ENCODE measurements around the gene DAGLA. TPM values are rescaled to one million over a fixed set of nuclear protein-coding genes. Genes with fewer than 3 reads are reported as not detected.
A peak's percentile ranks its signal among the peaks of the same experiment; 100 is the strongest.

The DAGLA gene
- total and polyA plus RNA-seq, 2 of the 13 experiments (the other 11 are each of a cell fraction or from before 2014, with no cell fraction given) = 2.6 to 3.9 TPM

GRCh38 chr11:61766353-61766841 lies 86.2 kb downstream of the DAGLA start:
- no peak for DNase-seq (ENCODE audit: low spot score)
- no peak for FAIRE-seq
- H3K27ac ChIP-seq (ENCODE audit: extremely low read length, insufficient read depth, low read length) = peak overlapping the region; percentile 39
- no peak overlapping the region for H3K4me2 ChIP-seq (ENCODE audit: low read depth, low read length)
- WGBS (ENCODE audit: low lambda C conversion rate) = 84% methylated on average over 8 of the region's 13 CpGs
- CTCF ChIA-PET (ENCODE audit: low intra/inter-chr PET ratio, low total read pairs) = interaction anchor here (0.9 kb wide), 1 partner anchor 15 kb away, joined by 3 read pairs; no protein-coding TSS in a partner anchor
- 0 out of 2 replicates have a peak, but pooled peaks cover under 1% of the 10 kb centered on the region for H4K20me1 ChIP-seq (ENCODE audit: insufficient read depth, low read length)
- intact Hi-C loops (cut with micrococcal nuclease; ENCODE audit: unreplicated experiment) = no loop called here
- no peak overlapping the region for H2AFZ ChIP-seq (ENCODE audit: low read length)
- H3K9ac ChIP-seq (ENCODE audit: insufficient read depth, low read depth, low read length) = no peak overlapping the region
- in situ Hi-C loops (cut with HindIII; ENCODE audit: extremely low pct_ligation_motif_present, low pct_unique_long_range_greater_than_20kb) = no loop called here
- H3K4me1 ChIP-seq (ENCODE audit: insufficient read depth, low read length) = peaks cover 66% of the 10 kb centered on the region
- POLR2A ChIA-PET = interaction anchor here (1.1 to 5.5 kb wide), 2 partner anchors 10 to 157 kb away, joined by 3 to 92 read pairs; no protein-coding TSS in a partner anchor
- peaks cover 4% of the 10 kb centered on the region for H3K79me2 ChIP-seq (ENCODE audit: insufficient read depth, low read length)
- H3K27me3 ChIP-seq (ENCODE audit: control insufficient read depth in 1 of 2, insufficient read depth in 2 of 2, low read length in 2 of 2) = no peaks in the 10 kb centered on the region
- no peak overlapping the region for H3K4me3 ChIP-seq (replicated peaks in 1 of 3; ENCODE audit: insufficient read depth in 1 of 3, low read depth in 2 of 3, low read length in 3 of 3)
- no peaks in the 10 kb centered on the region for H3K9me3 ChIP-seq (ENCODE audit: low read length)
- no peak for ATAC-seq
- no TSS peak for BruUV-seq (replicated peaks)
- no peaks in the 10 kb centered on the region; a peak in 2 of 5 replicates for H3K36me3 ChIP-seq (replicated peaks in 1 of 2; ENCODE audit: control insufficient read depth in 1 of 2, insufficient read depth in 2 of 2, low read length in 2 of 2)
- no peak for TF ChIP-seq ZBTB3 (CRISPR knock-in tag; IDR thresholded peaks at IDR 0.05; ENCODE audit: borderline replicate concordance, low read depth)
- 0 out of 2 replicates have a peak, but pooled peaks have one; percentile 25 for TF ChIP-seq ZFY (CRISPR knock-in tag; IDR thresholded peaks at IDR 0.05)
- no peak for TF ChIP-seq ZFP37 (CRISPR knock-in tag; IDR thresholded peaks at IDR 0.05; ENCODE audit: borderline replicate concordance)
- 0 out of 2 replicates have a peak, but pooled peaks have one; percentile 10 for TF ChIP-seq HNF4A (CRISPR knock-in tag; IDR thresholded peaks at IDR 0.05)
- no peak for TF ChIP-seq DRAP1 (CRISPR knock-in tag; IDR thresholded peaks at IDR 0.05)
- TF ChIP-seq ZNF572 (CRISPR knock-in tag; IDR thresholded peaks at IDR 0.05) = no peak
- TF ChIP-seq ZBTB38 (CRISPR knock-in tag; IDR thresholded peaks at IDR 0.05) = peak; percentile 53; the same call in 1 of the 2 replicates
- no peak for TF ChIP-seq DZIP1 (CRISPR knock-in tag; IDR thresholded peaks at IDR 0.05)
- 0 out of 2 replicates have a peak, but pooled peaks have one; percentile 25 for TF ChIP-seq MAX (IDR thresholded peaks at IDR 0.05)
- 0 out of 2 replicates have a peak, but pooled peaks have one; percentile 41 for TF ChIP-seq ZFYVE20 (CRISPR knock-in tag; IDR thresholded peaks at IDR 0.05; ENCODE audit: borderline replicate concordance, low read depth)
- TF ChIP-seq TFDP2 (CRISPR knock-in tag; IDR thresholded peaks at IDR 0.05) = no peak
- TF ChIP-seq, protein P1, sequence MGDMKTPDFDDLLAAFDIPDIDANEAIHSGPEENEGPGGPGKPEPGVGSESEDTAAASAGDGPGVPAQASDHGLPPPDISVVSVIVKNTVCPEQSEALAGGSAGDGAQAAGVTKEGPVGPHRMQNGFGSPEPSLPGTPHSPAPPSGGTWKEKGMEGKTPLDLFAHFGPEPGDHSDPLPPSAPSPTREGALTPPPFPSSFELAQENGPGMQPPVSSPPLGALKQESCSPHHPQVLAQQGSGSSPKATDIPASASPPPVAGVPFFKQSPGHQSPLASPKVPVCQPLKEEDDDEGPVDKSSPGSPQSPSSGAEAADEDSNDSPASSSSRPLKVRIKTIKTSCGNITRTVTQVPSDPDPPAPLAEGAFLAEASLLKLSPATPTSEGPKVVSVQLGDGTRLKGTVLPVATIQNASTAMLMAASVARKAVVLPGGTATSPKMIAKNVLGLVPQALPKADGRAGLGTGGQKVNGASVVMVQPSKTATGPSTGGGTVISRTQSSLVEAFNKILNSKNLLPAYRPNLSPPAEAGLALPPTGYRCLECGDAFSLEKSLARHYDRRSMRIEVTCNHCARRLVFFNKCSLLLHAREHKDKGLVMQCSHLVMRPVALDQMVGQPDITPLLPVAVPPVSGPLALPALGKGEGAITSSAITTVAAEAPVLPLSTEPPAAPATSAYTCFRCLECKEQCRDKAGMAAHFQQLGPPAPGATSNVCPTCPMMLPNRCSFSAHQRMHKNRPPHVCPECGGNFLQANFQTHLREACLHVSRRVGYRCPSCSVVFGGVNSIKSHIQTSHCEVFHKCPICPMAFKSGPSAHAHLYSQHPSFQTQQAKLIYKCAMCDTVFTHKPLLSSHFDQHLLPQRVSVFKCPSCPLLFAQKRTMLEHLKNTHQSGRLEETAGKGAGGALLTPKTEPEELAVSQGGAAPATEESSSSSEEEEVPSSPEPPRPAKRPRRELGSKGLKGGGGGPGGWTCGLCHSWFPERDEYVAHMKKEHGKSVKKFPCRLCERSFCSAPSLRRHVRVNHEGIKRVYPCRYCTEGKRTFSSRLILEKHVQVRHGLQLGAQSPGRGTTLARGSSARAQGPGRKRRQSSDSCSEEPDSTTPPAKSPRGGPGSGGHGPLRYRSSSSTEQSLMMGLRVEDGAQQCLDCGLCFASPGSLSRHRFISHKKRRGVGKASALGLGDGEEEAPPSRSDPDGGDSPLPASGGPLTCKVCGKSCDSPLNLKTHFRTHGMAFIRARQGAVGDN (CRISPR knock-in tag; IDR thresholded peaks at IDR 0.05) = peak; percentile 78
- TF ChIP-seq HOXA3 (CRISPR knock-in tag; IDR thresholded peaks at IDR 0.05) = peak; percentile 47; the same call in 1 of the 2 replicates
- no peak for TF ChIP-seq LCORL (IDR thresholded peaks at IDR 0.05)
- no peak for TF ChIP-seq LCORL (CRISPR knock-in tag; IDR thresholded peaks at IDR 0.05)
